GM12801 (cell line): ENCODE data around the gene ASPN.

ENCODE experiments used
- TF ChIP-seq, protein P1 (sequence below): IDR thresholded peaks from one replicate; pipeline ENCODE4 v1.5.1; 2011; ENCODE audit warnings: control low read depth; ENCODE audit not compliant: insufficient read length; ENCODE audit errors: extremely low read depth

Gene ASPN

DNA sequence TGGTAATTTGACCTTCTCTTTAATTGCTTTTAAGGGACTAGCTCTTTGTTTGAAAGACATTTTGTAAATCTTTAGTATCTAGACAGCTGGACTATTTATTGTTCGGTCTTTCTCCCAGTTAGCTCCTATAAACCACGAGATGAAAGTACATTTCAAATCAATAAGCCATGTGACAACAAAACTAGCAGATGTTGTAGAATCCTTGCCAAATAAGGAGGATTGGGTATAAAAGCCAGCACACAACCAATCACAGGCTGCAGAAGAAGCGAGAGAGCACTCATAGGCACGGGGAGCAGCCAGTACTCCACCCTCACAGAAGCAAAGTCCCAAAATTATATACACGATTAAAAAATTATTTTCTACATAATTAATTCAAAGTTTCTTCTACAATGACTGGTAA lies 50.0 kb downstream of the ASPN start:
- TF ChIP-seq, protein P1, sequence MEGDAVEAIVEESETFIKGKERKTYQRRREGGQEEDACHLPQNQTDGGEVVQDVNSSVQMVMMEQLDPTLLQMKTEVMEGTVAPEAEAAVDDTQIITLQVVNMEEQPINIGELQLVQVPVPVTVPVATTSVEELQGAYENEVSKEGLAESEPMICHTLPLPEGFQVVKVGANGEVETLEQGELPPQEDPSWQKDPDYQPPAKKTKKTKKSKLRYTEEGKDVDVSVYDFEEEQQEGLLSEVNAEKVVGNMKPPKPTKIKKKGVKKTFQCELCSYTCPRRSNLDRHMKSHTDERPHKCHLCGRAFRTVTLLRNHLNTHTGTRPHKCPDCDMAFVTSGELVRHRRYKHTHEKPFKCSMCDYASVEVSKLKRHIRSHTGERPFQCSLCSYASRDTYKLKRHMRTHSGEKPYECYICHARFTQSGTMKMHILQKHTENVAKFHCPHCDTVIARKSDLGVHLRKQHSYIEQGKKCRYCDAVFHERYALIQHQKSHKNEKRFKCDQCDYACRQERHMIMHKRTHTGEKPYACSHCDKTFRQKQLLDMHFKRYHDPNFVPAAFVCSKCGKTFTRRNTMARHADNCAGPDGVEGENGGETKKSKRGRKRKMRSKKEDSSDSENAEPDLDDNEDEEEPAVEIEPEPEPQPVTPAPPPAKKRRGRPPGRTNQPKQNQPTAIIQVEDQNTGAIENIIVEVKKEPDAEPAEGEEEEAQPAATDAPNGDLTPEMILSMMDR: no peak

DNA sequence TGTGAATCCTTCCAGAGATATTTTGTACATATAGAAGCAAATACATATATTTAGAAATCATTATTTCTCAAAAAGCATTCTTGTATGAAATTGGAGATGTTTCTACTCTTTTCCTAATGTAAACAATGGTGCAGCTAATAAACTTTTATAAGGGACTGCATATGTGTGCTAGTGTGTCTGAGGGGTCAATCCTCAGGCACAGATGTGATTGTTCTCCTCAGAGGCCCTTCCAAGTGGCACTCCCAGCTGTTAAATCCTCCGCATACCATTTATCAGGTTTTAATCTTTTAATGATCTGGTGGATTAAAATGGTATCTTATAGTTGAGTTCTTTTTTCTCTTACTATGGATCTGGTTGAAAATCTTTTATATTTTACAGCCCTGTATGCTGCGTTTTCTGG lies 52.5 kb downstream of the ASPN start:
- TF ChIP-seq, protein P1: no peak

DNA sequence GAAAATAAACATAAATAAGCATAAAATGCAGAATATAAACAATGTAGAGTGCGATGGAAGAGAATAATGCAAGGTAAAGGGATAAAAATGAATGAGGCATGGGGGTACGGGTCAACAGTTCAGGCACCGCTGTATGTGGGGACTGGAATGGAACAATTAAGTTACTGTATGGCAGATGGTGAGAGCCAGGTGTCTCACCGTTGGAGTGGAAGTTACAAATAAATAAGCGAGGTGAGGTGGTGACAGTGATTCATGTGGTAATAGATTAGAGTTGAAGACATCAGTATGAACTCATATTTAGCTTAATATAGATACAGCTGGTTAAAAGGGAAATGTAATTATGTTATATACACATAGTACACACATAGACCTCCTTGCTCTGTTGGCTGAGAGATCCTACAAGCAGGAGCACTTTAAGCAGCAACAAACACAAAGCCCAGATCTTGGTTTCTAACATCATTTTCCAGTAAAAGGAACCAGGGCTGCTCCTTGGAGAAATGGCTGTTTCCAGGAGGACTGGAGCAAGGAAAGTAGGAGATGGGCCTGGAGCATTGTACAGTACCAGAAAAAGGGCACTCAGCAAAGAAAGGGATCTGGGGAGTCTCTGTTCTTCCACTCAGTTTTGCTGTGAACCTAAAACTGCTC lies 55.7 kb downstream of the ASPN start:
- TF ChIP-seq, protein P1: no peak

DNA sequence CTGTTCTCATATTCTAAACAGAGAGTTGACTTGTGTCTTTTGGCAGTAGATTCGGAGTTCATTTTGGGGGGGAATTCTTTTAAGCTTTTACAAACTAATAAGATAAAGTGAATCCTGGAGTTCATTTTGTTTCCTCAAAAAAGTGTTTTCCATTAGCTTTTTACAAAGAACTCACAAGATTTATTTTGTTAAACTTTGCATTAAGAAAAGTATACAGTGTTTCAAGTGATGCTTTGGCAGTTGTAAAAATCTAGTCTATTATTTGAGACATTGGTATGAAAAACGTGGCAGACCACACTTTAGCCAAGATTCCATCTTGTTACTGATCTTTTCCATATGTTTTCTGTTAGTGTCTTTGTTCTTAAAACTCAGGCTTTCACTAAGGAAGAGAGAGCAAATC lies 56.8 kb downstream of the ASPN start:
- TF ChIP-seq, protein P1: no peak

DNA sequence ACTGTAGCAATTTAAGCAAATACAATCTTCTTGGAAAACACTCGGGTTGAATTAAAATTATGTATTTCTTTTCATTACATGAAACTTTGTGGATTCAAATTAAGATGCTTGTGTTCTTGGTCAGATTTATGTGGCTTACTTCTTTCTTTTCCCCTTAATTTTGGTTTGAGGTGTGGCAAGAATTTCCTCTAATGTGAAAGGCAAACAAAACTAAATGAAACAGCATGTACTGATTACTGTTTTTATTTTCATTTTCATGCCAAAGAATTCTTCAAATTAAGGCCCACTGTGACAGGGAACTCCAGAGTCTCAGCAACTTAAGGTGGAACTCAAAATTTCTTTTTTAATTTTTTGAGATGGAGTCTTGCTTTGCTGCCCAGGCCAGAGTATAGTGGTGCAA lies 58.0 kb downstream of the ASPN start, which contains the start of gene OMD:
TSS of gene OMD (minus strand) at position 132 of the 400 bp plus-strand sequence. CDS start 6,913 bp downstream, outside the sequence.
- TF ChIP-seq, protein P1: no peak

DNA sequence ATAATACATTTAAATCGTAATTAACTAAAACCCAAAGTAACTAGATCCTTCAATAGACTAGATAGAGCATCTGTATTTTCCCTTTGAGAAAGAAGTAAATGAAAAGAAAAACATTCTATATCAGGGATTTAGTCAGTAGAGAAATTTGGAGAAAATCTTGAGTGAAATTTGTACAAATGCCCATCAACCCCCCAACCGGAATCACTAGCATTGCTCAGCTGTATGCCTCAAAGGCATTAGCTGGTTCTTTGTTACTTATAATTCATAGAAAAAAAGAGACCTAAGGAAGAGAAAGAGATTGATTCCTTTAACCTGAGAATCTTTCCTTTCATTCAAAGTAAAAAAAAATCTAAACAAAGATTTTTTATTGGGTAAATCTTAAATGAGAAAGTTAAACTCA lies 58.7 kb downstream of the ASPN start:
- TF ChIP-seq, protein P1: no peak

DNA sequence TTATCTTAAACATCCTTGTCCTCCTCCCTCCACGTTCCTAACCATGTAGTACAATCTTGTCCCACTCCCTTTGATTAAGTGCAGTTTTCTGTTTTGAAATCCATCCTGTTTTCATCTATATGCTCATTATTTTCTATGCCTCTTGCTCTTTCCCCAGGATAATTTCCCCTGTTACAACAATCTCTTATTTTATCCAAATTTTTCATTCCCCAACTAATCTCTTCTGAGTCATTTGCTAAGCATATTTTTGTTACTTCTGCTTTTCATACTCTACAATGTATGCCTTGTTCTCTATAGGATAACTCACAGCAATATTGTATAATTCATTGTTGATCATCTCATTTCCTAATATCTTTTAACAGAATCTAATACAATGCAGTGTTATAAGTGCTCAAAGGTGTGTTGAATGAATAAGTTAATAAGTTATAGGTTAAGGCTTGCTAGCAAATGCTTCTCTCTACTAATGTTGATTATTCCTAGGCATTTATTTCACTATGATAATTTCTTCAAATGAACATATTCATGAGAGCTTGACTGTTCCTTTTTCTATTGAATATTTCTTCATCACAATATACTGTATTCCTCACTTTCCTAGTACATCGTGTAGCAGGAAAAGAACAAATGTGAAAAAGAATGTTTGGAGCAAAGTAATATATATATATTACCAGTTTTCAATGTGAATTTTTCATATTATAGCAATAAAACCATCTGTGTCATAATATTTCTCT lies 59.5 kb downstream of the ASPN start:
- TF ChIP-seq, protein P1: no peak
